ENCODE measurements around the gene SNRPF.

DNA sequence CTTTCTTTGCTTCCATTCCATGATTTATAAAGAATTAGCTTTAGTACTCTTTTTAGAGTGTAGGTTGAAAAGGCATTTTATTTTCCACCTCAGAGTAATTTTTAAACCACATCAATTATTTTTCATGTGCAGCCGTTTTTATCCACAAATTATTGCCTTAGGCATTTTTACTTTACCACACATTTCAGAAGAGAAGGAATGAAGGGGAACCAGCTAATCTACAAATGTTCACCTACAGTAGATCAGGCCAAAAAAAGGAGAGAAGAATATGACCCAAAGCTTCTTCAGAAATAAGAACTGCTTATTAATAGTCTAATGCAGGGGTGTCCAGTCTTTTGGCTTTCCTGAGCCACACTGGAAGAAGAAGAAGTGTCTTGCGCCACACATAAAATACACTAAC, 48.3 kb upstream of the SNRPF start:
- TF ChIP-seq GATA2 (IDR thresholded peaks at IDR 0.05; ENCODE audit: low read depth, low read length) (no peak), GATA3 (IDR thresholded peaks at IDR 0.05; ENCODE audit: low read depth, low read length) (no peak)
